ENCODE measurements around the gene GCG. TPM values are rescaled to one million over a fixed set of nuclear protein-coding genes. Genes with fewer than 3 reads are reported as not detected.

The GCG gene
- polyA plus RNA-seq, 1 of the 3 experiments (the other 2 are of a cell fraction): not detected

- TF ChIP-seq IRF3 (IDR thresholded peaks at IDR 0.05; ENCODE audit: low read depth, low read length) (no peak), RFX5 (IDR thresholded peaks at IDR 0.05; ENCODE audit: low read length) (no peak), FOXJ3 (CRISPR knock-in tag; IDR thresholded peaks at IDR 0.05) (no peak), NRF1 (IDR thresholded peaks at IDR 0.05; ENCODE audit: low read depth, low read length) (no peak), SIN3A (IDR thresholded peaks at IDR 0.05; ENCODE audit: borderline replicate concordance, low read depth, low read length) (no peak), EP300 (IDR thresholded peaks at IDR 0.05; ENCODE audit: borderline replicate concordance in 1 of 2, low read depth in 1 of 2, low read length in 1 of 2) (no peak)
Measured at GRCh38 chr2:162126527-162126926, 25.5 kb downstream of the GCG start (continued).

DNA sequence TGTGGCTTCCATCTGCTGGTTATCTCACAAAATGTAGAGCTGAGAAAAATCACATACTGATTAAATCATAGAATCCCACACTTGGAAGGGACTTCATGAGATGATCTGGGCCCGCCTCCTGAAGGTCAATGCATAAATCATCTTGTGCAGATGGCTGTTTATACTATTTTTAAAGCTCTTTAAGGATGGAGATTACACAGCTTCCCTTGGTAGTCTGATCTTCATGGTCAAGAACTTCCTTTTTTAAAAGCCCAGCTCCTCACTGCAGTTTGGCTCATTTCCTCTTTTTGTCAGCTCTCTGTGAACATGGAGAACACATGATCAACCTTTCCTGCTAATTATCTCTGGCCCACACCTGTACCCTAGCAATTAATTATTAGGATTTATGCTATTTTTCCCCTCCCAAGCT, 25.9 kb downstream of the GCG start:
- Histone ChIP-seq H3K9ac (no peak overlapping the region), H3K4me1 (ENCODE audit: control insufficient read depth in 1 of 2, insufficient read depth in 2 of 2, low read depth in 1 of 2, low read length in 1 of 2) (no peaks in the 10 kb centered on the region), H3K9me2 (no peaks in the 10 kb centered on the region), H3F3A (replicated peaks; ENCODE audit: insufficient read depth) (no peaks in the 10 kb centered on the region), H2AFZ (ENCODE audit: low read depth) (no peak overlapping the region), H3K9me3 (peaks cover 7% of the 10 kb centered on the region; the same call in 1 of the 2 replicates), H3K4me2 (no peak overlapping the region), H4K20me1 (ENCODE audit: insufficient read depth) (no peaks in the 10 kb centered on the region), H3K79me2 (ENCODE audit: insufficient read depth) (no peaks in the 10 kb centered on the region), H3K27me3 (ENCODE audit: insufficient read depth) (no peaks in the 10 kb centered on the region), H3K36me3 (replicated peaks in 1 of 2; ENCODE audit: control insufficient read depth in 1 of 2, insufficient read depth in 2 of 2, low read length in 1 of 2) (no peaks in the 10 kb centered on the region), H3K4me3 (ENCODE audit: low read depth in 2 of 2, low read length in 1 of 2) (no peak overlapping the region), H3K27ac (ENCODE audit: low read depth in 2 of 2, low read length in 1 of 2) (no peak overlapping the region)
- CTCF ChIA-PET: interaction anchor here (0.9 to 3.9 kb wide), 4 partner anchors 18 to 539 kb away, joined by 3 to 26 read pairs (median 5); no protein-coding TSS in a partner anchor
- WGBS (ENCODE audit: low lambda C conversion rate): 29% methylated on average over 1 of the region's 1 CpG
- no peak for DNase-seq
- POLR2A ChIA-PET: no interaction called here
- 0 out of 2 replicates have a peak, but pooled peaks have one; percentile 13 for TF ChIP-seq PBX3 (IDR thresholded peaks at IDR 0.05)
- TF ChIP-seq IRF3 (IDR thresholded peaks at IDR 0.05; ENCODE audit: low read depth, low read length): no peak
- TF ChIP-seq, protein P1, sequence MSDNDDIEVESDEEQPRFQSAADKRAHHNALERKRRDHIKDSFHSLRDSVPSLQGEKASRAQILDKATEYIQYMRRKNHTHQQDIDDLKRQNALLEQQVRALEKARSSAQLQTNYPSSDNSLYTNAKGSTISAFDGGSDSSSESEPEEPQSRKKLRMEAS (IDR thresholded peaks at IDR 0.05; ENCODE audit: low read depth): no peak
- no peak for TF ChIP-seq CHD2 (IDR thresholded peaks at IDR 0.05; ENCODE audit: low read length, partially characterized antibody)

- Histone ChIP-seq H3K36me3 (replicated peaks in 1 of 2; ENCODE audit: control insufficient read depth in 1 of 2, insufficient read depth in 2 of 2, low read length in 1 of 2) (no peaks in the 10 kb centered on the region), H4K20me1 (ENCODE audit: insufficient read depth) (no peaks in the 10 kb centered on the region), H3K27ac (ENCODE audit: low read depth in 2 of 2, low read length in 1 of 2) (no peak overlapping the region), H3K9ac (no peak overlapping the region), H3K4me1 (ENCODE audit: control insufficient read depth in 1 of 2, insufficient read depth in 2 of 2, low read depth in 1 of 2, low read length in 1 of 2) (no peaks in the 10 kb centered on the region), H3K9me3 (no peaks in the 10 kb centered on the region), H3K4me3 (ENCODE audit: low read depth in 2 of 2, low read length in 1 of 2) (no peak overlapping the region), H3K9me2 (no peaks in the 10 kb centered on the region), H3K4me2 (no peak overlapping the region), H3K27me3 (ENCODE audit: insufficient read depth) (no peaks in the 10 kb centered on the region), H3F3A (replicated peaks; ENCODE audit: insufficient read depth) (no peaks in the 10 kb centered on the region), H2AFZ (ENCODE audit: low read depth) (no peak overlapping the region), H3K79me2 (ENCODE audit: insufficient read depth) (no peaks in the 10 kb centered on the region)
- CTCF ChIA-PET: interaction anchor here (1.1 to 3.9 kb wide), 6 partner anchors 18 to 538 kb away, joined by 3 to 26 read pairs (median 4); no protein-coding TSS in a partner anchor
- no peak for DNase-seq
- POLR2A ChIA-PET: no interaction called here
- TF ChIP-seq TCF12 (IDR thresholded peaks at IDR 0.05) (no peak), TAF1 (IDR thresholded peaks at IDR 0.05; ENCODE audit: borderline replicate concordance, low read depth, low read length) (no peak), RXRA (IDR thresholded peaks at IDR 0.05; ENCODE audit: borderline replicate concordance, low read depth) (no peak), ELF1 (IDR thresholded peaks at IDR 0.05) (no peak), MEF2A (IDR thresholded peaks at IDR 0.05; ENCODE audit: borderline replicate concordance, low read depth) (no peak), RAD21 (IDR thresholded peaks at IDR 0.05; ENCODE audit: low read length) (no peak), PBX3 (IDR thresholded peaks at IDR 0.05) (no peak), RFX5 (IDR thresholded peaks at IDR 0.05; ENCODE audit: low read length) (no peak), IRF3 (IDR thresholded peaks at IDR 0.05; ENCODE audit: low read depth, low read length) (no peak), POLR2AphosphoS5 (IDR thresholded peaks at IDR 0.05; ENCODE audit: low read depth, low read length) (no peak), FOXM1 (IDR thresholded peaks at IDR 0.05; ENCODE audit: low read depth) (no peak), CHD2 (IDR thresholded peaks at IDR 0.05; ENCODE audit: low read length, partially characterized antibody) (no peak), FOXJ3 (CRISPR knock-in tag; IDR thresholded peaks at IDR 0.05) (no peak), GATA2 (CRISPR knock-in tag; IDR thresholded peaks at IDR 0.05) (no peak), NRF1 (IDR thresholded peaks at IDR 0.05; ENCODE audit: low read depth, low read length) (no peak)
- TF ChIP-seq, protein P1 (IDR thresholded peaks at IDR 0.05; ENCODE audit: low read depth): no peak
- 69% methylated on average over 2 of the region's 2 CpGs for WGBS (ENCODE audit: low lambda C conversion rate)
Measured at GRCh38 chr2:162125138-162125537, 26.9 kb downstream of the GCG start.
